NCI-H446 (cell line): ENCODE results near the gene ENOPH1.
"Not testable (repeated sequence)": the region's sequence is repeated elsewhere in the genome, so short reads cannot be mapped to it uniquely, and the experiment has no call there.

ENCODE experiments used
- DNase-seq, 2 experiments: peaks; one replicate each; lab custom pipeline; 2025; lab: John Stamatoyannopoulos, UW

ENOPH1 gene

DNA sequence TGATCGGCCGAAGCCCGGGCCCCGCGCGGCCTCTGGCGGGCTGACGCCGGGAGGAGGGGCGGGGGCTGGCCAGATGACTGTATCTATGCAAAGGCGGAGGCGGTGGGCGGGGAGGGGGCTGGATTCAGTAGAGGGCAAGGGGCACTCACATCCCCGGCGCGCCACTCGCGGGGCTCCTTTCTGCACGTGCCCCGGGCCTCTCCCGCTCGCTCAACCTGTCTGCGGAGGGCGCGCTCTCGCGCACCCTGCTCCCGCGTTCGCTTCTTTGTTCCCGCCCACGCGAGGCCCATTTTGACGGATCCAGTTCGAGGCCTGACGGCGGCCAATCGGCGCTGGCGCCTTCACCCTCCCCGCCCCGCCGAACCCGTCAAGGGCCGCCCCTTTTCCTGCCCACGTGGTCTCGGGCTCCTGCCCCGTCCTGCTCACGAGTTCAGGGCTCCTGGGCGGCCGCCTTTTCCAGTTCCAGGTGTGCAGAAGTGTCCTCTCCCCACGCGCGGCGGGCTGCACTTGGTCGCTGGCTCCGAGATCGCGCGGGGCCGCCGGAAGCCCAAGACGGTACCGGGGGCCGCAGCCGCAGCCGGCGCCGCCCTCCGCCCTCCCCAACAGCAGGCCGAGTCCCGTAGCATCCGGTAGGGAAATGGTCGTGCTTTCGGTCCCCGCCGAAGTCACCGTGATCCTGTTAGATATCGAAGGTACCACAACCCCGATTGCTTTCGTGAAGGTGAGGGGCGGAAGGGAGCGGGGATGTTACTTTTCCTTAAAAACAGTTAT, at the start of gene ENOPH1, which contains the start of gene HNRNPDL:
Gene ENOPH1, plus strand, starts transcription at position 398 of the 771 bp plus-strand sequence. Its CDS starts 240 bp downstream, at position 638.
Gene HNRNPDL, minus strand, starts transcription at position 270 of the 771 bp plus-strand sequence. CDS start 772 bp downstream, outside the sequence.
- peak; percentile 91 to 97 for DNase-seq

GRCh38 chr4:82380831-82381230, 49.6 kb upstream of the ENOPH1 start:
- no peak for DNase-seq

DNA sequence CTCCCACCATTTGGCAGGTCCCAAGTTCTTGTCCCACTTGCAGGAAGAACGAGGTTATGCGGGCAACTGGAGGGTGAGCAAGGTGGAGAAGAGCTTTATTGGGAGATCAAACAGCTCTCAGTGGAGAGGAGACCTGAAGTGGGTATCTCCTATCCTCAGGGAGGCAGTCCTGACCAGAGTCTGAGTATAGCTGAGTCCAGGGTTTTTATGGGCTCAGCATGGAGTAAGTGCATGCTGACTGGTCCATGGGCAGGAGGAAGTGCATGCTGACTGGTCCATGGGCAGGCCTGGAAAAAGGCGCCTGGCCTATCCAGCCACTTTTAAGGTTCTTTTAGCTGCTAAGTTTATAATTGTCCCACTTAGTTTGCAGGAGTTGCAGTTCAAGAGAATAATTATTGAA, 49.2 kb upstream of the ENOPH1 start:
- DNase-seq: no peak

GRCh38 chr4:82381661-82382296, 48.6 kb upstream of the ENOPH1 start:
- no peak for DNase-seq

- no peak for DNase-seq
These were observed 47.6 kb upstream of the ENOPH1 start for GRCh38 chr4:82382751-82383150.

GRCh38 chr4:82386312-82386711, 44.1 kb upstream of the ENOPH1 start:
- DNase-seq: not testable (repeated sequence)

GRCh38 chr4:82388405-82388804, 42.0 kb upstream of the ENOPH1 start:
- DNase-seq: no peak

- DNase-seq: not testable (repeated sequence)
These were observed 40.3 kb upstream of the ENOPH1 start for GRCh38 chr4:82390061-82390460.

DNA sequence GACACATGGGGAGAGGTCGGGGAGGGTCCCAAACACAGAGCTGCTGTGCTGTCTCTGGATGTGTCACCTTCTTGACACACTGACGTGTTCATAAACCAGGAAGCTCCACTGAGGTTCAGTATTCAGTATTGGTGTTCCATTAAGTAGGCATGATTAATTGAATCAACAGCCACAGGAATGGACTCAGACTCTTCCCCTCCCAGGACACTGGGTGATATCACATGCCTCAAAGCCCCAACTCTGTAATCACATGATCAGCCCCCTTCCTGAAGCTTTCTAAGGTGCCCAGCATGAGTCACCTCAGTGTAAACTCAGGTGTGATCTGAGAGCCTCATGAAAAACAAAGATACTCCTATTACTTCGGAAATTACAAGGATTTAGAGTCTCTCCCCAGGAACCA, 35.5 kb upstream of the ENOPH1 start:
- no peak for DNase-seq

- DNase-seq: no peak
These were observed 32.9 kb upstream of the ENOPH1 start for GRCh38 chr4:82397527-82397926.

DNA sequence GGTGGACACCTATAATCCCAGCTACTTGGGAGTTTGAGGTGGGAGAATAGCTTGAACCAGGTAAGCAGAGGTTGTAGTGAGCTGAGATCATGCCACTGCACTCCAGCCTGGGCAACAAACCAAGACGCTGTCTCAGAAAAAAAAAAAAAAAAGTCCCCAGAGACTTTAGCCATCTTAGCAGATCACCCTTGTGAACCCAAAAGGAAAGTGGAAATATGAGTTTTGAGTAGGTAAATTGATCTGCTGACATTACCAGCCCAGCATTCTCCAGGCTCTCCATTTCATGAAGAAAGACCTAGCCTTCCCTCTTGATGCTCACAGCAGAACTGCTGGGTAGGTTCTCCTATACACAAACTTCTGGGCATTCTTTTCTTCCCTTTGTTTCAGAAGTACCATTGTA, 32.1 kb upstream of the ENOPH1 start:
- no peak for DNase-seq

DNA sequence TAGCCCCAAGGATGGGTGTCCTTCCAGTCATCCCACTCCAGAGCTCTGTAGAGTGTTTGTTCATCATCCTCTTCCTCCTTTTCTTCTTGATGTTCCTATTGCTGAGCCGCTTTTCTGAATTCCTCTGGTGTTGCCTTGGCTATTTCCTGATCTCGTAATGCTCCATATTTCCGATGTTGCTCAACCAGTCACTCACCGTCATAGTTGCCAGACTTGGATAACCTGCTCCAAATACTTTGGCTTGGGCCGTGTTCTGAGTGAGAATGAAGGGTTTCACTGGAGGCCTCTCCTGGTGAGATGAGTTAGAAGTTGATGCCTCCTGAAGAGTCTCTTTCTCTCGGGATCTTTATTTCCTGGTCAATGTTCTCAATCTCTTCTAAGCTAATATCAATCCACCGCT, 28.8 kb upstream of the ENOPH1 start:
- DNase-seq: no peak

DNA sequence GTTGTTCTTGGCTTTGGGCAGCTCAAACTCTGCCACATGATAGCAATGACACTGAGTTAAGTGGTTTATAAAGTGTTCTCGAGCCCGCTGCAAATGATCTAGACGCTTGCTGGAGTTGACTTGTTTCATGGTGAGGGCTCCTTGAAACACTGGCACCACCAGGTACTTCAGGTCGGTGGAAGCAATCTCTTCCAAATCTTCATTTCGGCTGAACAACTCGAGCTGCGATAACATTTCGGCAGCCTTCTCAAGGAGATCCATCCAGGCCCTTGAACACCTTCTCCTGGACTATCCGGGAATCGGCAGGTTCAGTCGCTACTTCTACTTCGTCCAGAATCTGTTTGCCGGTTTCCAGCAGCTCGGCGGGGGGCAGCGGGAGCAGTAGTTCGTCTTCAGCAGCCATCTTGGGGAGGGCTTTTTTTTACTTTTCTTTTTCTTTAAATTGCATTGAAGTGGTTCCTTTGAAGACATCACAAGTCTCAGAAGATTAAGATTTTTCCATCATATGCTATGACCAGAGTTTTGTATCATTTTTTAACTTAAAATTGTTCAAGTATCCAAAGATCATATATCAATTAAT, 28.1 kb upstream of the ENOPH1 start:
- no peak for DNase-seq

- DNase-seq: no peak
These were observed 26.7 kb upstream of the ENOPH1 start for GRCh38 chr4:82403725-82404124.

DNA sequence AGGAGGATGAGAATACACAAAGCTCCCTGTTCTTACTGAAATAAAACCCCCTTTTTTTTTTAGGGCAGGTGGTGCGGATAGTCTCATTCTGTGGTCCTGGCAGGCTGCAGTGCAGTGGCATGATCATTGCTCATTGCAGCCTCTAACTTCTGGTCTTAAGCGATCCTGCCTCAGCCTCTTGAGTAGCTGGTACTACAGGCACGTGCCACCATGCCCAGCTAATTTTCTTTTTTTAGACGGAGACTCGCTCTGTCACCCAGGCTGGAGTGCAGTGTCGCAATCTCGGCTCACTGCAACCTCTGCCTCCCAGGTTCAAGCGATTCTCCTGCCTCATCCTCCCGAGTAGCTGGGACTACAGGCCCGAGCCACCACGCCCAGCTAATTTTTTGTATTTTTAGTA, 15.3 kb upstream of the ENOPH1 start:
- not testable (repeated sequence) for DNase-seq

DNA sequence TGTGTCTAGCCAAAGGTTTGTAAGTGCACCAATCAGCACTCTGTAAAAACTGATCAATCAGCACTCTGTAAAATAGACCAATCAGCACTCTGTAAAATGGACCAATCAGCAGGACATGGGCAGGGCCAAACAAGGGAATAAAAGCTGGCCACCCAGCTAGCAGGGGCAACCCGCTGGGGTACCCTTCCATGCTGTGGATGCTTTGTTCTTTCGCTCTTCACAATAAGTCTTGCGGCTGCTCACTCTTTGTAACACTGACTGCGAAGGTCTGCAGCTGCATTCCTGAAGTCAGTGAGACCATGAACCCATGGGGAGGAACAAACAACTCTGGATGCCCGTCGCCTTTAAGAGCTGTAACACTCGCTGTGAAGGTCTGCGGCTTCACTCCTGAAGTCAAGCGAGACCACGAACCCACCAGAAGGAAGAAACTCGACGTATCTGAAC, 14.4 kb upstream of the ENOPH1 start:
- DNase-seq: no peak

DNA sequence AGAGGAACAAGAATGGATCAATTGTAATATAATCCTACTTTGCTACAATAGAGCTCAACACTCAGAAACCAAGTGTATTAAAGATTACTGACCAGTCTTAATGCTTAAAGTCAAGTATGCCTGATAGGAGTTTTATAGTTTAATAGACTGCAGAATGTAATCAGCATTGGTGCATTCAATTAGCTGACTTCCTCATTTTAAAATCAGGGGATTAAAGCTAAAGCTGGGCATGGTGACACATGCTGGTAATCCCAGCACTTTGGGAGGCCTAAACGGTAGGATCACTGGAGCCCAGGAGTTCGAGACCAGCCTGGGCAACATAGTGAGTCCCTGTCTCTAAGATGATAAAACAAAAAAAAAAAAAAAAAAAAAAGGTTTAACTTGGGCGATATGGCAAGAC, 10.9 kb upstream of the ENOPH1 start:
- no peak for DNase-seq

GRCh38 chr4:82421796-82422560, 8.4 kb upstream of the ENOPH1 start:
- no peak for DNase-seq

- no peak for DNase-seq
These were observed 7.8 kb upstream of the ENOPH1 start for GRCh38 chr4:82422616-82423015.

GRCh38 chr4:82423245-82424054, 6.9 kb upstream of the ENOPH1 start:
- DNase-seq: peak in 1 of 2 experiments; percentile 7

DNA sequence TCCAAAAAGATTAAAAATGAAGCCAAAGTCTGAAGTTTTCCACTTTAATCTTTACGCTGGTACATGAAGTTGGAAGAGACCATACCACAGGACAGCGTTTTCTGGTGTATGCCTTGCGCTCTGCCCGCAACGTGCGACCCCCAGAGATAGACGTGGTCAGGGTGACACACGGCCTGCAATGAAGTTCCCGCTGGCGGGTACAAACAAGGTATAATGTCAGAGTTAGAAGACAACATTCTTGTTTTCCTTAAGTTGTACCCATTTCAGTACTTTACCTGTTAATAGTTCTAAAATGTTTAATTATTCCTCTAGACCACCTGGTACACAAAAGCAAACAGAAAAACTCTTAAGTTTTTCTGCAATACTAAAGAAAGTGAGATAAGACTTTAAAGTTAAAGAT, 4.9 kb upstream of the ENOPH1 start:
- no peak for DNase-seq
